Stimulated activated CD4-positive, alpha-beta T cell treated with anti-CD3 and anti-CD28 coated beads, Interleukin-1b, Interleukin-23, amount 100 ng/mL, for 4 hours (primary cell): ENCODE measurements around the gene NEIL3.
"Not testable (repeated sequence)": the region's sequence is repeated elsewhere in the genome, so short reads cannot be mapped to it uniquely, and the experiment has no call there.

ENCODE experiments used
- DNase-seq, 2 donors: peaks; one replicate each; pipeline ENCODE4 v3.0.0-alpha.2; 2020; ENCODE audit warnings: low read depth in 2 of 2

Gene NEIL3

DNA sequence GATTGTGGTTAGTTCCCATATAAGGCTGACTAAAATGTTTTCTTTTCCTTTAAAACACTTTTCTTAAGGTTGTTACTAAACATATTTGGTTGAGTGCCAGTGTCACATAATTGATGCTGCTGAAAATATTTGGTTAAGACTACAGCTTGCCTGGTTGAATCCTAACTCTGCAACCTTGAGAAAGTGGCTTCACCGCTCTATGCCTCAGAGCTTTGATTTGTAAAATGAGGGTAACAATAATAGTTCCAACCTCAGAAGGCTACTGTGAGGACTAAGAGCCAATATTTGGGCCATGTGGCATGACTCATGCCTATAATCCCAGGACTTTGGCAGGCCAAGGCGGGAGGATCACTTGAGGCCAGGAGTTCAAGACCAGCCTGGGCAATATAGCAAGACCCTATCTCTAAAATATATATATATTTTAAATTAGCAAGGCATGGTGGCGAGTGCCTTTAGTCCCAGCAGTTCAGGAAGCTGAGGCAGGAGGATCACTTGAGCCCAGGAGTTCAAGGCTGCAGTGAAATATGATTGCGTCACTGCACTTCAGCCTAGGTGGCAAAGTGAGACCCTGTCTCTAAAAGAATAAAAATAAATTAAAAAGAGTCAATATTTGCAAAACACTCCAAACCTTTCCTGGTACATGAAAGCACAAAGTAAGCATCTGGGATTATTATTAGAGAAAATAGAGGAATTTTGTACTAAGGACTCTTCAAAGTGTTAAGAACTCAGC, 7.1 kb upstream of the NEIL3 start:
- DNase-seq: no peak

DNA sequence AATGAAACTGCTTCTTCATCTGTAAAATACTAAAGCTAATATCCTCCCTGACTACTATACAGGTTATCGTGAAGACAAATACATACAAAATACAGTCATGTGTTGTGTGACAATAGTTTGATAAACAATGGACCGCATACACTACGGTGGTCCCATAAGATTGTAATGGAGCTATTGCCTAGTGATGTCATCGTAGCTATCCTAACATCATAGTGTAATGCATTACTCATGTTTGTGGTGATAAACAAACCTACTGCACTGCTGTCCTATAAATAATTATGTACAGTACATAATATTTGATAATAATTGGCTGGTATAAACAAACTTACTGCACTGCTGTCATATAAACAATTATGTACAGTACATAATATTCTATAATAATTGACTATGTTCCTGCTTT, 5.6 kb upstream of the NEIL3 start:
- no peak for DNase-seq

DNA sequence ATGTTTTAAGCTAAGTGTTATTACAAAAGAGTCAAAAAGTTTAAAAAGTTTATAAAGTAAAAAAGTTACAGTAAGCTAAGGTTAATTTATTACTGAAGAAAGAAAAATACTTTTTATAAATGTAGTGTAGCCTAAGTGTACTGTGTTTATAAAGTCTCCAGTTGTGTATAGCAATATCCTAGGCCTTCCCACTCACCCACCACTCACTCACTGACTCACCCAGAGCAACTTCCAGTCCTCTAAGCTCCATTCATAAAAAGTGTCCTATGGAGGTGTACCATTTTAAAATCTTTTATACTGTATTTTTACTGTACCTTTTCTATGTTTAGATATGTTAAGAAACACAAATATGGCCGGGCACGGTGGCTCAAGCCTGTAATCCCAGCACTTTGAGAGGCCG, 4.8 kb upstream of the NEIL3 start:
- not testable (repeated sequence) for DNase-seq

DNA sequence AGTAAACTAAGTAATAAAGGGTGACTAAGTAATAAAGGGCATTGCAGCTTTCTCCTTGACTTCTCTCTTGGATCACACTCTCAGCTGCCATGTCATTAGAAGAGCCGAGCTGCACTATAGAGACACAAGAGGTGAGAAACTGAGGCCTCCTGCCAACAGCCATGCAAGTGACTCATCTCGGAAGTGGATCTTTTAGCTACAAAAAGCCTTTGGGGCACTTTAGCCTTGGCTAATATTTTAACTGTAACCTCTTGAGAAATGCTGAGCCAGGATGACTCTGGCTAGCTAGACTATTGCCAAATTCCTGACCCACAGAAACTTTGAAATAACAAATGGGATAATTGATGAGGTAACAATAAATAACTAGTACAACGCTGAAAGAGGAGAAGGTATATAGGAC, 1.5 kb upstream of the NEIL3 start:
- DNase-seq: no peak

DNA sequence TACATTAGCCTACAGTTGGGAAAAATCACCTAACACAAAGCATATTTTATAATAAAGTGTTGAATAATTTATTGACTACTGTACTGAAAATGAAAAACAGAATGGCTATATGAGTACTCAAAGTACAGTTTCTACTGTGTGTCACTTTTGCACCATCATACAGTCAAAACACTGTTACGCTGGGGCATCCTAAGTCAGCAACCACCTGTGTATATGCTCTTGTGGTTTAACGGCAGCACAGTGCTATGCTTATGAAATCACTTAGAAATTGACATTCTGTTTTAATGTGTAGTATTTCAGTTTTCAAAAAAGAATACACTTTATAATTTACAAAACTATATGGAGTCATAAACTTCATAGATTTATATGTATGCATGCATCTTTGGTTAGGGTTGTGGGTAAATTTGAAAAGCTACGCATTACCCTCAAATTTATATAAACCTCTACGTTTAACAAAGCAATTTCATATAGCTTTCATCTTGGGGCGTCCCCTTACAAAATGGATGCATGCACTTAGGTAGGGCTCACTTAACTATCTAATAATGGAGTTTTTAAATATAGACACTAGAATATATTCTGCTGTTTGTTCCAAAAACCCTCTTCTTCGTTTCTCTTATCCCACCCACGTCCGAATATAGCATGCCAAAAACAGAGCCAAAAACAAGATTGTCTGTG, 690 bp upstream of the NEIL3 start:
- no peak for DNase-seq

DNA sequence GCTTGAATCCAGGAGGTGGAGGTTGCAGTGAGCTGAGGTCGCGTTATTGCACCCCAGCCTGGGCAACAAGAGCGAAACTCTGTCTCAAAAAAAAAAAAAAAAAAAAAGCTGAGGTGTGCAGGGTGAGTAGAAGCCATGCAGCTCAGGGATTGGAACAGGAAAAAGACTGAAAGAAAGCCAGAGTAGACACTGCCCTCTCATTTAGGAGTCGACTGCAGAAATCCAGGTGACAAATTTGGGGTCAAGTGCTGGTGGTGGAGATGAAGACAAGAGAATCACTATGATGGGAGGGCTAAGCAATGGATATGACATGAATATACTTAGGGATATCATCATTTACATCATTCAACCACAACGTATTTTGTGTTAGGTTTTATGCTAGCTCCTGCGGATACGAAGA, 1.9 kb downstream of the NEIL3 start:
- no peak for DNase-seq

DNA sequence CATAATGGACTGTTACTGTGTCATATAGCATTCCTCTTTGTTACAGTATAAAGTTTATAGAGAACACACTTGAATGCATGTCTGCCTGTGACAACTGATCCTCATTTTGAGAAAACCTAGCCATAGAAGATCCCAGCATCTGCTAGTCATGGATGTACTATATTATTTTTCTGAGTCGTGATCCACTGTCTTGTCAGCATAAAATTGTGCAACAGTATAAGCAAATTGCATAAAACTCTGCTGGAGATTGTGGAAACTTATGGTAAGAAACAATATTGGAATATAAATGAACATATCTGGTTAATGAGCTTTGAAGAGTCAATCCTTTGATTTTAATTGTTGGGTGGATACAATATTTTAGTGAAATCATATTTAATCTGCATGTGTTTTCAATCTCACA, 3.6 kb downstream of the NEIL3 start:
- no peak for DNase-seq

DNA sequence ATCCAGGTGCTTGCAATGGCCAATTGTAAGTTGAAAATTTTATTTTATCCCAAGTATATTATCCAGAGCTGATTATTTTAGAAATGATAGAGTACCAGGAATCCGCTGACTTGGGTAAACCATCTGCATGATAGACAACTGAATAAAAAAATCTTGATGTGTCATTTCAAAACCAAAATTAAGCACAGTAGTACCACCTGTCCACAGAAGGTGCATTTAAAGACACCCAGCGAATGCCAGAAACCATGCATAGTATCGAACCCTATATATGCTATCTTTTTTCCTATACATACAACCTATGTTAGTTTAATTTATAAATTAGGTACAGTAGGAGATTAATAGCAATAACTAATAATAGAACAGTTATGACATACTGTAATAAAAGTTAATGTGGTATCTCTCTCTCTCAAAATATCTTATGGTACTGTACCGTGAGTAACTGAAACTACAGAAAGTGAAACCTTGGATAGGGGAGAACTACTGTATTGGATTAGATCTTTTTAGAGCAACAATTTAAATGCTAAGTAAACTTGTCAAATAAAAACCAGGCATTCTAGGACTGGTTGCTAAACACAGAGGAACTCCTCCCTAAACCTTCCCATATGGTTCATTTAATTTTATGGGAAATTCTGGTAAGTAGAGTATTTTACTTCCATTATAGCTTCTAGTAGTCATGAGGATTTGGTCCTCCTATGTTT, 6.2 kb downstream of the NEIL3 start:
- no peak for DNase-seq

DNA sequence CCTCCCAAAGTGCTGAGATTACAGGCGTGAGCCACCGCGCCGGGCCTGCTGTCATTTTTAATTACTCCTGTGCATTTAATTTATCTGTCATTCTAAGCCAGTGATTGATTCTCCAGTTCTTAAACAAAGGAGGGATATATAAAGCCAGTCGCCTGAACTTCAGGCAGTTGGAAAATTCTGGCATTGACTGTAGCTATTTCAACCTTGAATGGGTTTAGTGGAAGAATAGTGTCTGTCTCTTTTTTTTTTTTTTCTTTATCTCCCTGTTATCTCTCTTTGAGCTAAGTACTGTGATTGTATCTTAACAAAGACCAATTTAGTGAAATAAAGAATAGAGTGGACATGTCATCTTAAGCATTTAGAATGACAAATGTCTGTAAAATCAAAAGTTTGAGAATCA, 11.0 kb downstream of the NEIL3 start:
- DNase-seq: no peak

DNA sequence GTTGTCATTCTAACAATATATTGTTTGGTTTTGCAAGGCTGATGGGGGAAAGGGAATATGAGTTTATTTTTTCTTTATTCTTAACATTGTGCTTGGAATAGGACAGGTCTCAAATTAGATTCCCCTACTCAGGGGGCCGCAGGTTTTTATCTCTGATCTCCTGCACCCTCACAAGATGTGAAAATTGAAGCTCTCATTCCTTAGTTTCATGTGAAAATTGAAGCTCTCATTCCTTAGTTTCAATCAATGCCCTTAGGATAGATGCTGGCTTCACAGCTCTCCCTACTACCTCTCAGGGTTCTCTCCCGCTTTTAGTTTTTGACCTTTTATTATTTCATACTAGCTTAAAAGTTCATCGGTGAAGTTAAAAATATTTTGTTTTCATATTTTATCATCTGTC, 12.0 kb downstream of the NEIL3 start:
- DNase-seq: no peak

DNA sequence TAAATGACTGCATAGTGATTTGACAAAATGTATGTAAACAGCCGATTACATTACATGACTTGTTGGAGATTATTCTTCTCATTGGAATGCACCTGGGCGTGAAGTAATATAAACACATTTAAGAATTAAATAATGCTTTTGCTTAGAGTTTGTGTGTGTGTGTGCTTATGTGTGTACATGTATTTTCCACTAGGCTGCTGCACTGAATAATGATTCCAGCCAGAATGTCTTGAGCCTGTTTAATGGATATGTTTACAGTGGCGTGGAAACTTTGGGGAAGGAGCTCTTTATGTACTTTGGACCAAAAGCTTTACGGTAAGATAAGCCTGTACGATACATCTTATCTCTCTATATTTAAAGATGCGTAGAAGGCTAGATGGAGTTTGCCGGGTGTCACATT, 12.6 kb downstream of the NEIL3 start:
- DNase-seq: no peak

DNA sequence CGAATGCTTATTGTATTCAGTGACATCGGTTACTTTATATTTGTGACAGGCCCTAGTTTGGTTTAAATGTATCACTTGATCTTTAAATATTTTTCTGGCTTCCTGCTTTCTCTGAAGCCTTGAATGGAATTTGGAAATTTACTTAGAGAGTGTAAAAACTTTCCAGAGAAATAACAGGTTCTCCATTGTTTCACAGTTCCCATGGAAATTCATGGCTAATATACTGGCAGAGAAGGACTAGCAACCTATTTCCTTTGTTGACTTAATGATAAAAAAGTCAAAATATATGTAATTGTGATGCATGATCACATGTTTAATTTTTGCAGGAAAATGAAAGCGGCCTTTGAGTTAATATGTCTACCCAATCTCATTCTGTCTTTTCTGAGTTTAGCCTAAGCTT, 13.2 kb downstream of the NEIL3 start:
- DNase-seq: no peak

DNA sequence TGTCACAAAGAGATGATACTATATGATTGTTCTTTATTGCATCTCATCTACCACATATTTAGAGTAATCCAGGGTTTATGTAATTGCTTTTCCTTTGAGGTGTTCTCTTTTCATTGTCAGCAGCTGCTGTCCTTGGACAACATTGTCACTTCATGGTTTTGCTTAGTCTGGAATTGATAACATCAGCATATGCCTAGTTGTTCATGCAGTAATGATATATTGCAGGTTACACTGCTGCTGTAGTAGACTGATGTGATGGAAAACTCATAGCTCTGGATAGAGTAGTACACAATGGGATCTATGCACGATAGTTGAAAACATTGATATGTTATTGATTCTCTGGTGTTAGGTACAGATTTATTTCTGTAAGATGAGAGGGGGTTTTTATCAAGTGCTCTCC, 13.7 kb downstream of the NEIL3 start:
- no peak for DNase-seq

DNA sequence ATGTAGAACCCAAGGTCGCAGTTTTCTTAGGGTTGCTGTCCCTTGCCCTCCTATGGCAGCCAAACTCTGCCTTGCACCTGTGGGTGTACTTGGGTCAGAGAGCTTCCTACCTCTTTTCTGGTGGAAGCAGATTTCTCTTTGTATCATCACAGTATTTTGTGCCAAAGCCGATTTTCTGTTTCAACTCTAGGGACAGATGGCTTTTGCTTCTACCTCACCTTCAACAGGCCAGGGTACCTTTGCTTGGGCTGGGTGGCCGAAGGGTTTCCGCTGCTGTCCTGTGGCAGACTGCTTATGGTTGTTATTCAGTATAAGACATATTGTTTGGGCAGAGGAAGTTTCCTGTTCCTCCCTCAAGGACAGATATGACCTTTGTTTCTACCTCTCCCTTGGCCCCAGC, 22.4 kb downstream of the NEIL3 start:
- DNase-seq: no peak

DNA sequence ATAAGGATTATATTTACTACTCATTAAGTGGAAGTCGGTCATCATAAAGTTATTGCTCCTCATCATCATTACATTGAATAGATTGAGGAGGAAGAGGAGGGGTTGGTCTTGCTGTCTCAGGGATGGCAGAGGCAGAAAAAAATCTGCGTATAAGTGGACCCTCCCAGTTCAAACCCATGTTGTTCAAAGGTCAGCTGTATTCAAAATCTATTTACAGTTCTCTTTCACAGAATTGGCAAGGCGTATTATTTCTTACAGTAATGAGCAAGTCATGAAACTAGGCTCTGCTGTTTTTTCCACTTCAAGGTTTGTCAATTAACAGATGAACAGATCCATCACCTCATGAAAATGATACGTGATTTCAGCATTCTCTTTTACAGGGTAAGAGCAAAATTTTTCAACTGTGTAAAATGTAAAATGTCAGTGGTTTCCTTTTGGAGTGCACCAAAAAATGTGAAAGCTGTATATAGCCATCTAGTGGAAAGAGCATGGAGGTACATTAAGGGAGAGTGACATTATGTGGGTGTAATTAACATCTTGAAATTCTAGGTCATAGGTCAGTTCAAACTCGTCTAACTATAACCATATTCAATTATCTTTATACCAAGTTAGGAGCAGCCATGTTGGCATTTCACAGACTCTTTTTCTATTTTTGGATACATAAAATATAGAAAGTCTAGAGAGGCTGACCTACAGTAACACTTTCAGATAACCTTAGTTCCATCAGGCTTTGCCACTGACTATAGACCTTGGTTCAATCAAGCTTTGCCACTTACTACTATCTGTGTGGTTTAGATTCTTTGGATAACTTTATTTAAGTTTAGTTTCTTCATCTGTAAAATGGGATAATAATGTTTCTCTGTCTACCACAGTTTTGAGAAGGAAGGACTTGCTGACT, 30.1 kb downstream of the NEIL3 start:
- DNase-seq: no peak

DNA sequence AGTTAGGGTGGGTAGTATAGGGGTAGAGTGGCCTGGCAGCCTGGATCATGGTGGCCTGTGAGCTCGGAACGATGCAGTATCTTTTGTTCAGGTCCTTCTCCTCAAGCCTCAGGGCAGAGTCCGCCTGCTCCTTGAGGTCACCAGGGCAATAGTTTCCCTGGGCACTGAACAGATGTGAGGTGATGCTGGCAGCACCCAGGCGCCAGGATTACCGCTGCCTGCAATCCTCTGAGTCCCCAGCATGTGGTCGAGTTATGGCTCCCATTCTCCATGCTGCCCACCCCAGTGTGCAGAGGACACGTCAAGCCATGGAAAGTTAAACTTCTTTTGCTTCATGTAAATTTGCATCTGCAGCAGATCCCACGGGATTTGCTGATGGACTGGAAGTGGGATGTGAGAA, 38.7 kb downstream of the NEIL3 start:
- DNase-seq: no peak

DNA sequence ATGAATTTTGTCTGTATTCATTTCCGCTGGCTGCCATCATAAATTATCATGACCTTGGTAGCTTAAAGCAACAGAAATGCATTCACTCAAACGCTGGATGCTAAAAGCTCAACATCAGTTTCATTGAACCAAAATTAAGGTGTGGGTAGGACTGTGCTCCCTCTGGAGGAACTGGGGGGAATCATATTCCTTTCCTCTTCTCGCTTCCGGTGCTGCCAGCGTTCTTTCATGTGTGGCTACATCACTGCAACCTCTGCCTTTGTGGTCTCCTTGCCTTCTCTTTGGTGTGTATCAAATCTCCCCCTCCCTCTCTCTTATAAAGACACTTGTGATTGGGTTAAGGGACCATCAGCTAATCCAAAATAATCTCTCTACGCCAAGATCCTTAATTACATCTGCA, 39.5 kb downstream of the NEIL3 start:
- no peak for DNase-seq

DNA sequence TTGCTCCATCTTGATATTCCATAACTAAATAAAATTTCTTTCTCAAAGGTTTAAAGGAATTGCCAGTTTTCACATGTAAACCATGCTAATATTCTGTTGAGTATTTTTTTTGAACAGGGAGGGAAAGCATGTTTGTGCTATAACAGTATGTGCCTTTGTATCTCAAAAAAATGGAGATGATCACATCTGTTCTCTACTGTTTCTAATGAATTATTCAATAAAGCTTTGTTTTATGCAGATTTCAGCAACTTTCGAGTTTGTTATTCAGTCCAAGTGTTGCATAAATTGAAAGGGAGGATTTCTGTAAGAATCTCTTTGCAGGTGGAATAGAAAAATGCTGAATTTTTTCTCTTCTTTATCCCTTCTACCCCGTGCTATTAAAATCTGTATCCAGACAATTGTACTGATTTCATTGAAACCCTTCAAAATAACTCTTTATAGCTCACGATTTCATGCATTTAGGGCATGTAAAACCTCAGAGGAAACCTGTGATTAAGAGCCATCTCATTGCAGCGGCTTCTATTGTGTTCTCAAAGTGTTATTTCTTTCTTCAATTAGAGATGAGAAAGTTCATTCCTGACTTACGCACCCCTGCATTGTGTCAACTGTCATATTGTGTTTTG, 42.1 kb downstream of the NEIL3 start:
- DNase-seq: no peak

DNA sequence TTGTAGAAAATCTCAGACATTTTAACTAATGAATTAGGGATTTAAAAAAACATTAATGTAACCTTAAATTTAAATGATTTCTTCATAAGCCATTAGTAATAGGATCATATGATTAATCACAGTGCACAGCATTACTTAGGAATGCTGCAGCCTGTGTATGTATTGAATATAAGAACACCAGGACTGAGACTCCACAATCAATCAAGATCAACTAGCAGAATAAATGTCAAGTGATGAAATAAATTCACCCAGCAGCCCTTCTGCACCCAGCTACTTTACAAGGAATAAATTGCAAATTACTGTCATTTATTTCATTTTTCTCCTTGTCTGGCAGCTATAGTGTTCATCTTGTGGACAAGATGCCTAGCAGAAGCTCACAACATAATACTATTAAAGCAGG, 46.5 kb downstream of the NEIL3 start:
- no peak for DNase-seq

DNA sequence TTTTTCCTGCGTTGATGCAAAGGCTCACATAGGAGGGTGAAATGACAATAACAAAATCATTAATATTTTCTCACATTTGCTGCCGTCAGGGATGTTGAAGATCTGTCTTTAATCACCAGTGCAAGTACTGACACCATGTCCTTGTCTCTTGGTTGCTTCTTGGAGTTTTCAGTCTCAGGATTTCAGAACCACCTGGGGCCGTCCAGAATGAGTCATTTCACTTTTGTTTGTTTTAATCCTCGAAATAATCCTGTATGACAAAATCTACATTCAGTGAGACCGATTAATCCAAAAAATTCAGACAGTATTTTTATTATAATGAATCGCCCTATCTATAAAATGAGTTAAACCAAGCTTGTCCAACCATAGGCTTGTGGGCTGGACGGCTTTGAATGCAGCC, 47.2 kb downstream of the NEIL3 start:
- DNase-seq: no peak

DNA sequence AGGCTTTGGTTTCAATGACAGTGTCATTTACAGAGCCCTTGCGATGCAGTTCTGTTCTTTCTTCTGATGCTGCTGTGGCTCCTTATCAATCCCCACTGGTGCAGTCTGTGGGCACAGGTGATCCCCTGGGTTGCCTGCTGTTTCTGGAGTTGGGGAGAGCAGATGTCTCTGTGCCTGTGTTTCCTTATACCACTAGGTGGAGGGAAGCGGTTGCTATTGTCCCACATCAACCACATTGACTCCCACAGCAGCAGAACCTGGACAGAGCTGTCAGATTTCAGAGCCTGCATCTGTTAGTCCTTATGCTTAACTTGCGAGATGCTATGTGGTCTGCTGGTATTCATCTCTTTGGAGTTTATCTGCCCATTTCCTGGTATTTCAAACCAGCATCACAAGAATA, 57.7 kb downstream of the NEIL3 start:
- DNase-seq: no peak

DNA sequence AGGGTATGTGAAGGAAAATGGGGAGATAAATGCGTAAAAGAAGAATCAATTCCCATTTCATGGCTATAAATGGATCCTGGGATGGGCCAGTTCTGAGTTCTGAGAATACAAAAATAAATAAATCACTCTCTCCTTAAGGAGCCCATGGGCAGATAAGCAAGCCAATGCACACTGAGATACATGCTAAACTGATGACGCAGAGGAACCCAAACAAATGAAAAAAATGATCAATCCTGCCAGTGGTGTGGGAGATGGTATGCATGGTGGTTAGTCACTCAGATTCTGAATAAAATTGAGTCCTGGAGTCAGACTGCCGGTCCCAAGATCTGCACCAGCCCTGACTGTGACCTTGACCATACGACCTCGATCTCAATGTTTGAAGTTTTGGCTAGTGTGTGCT, 59.7 kb downstream of the NEIL3 start:
- no peak for DNase-seq
